Endothelial cell of umbilical vein (primary cell): ENCODE measurements around the gene ZFHX2.

Source experiments
- CTCF ChIP-seq, 2 donors: IDR thresholded peaks; 1 replicate in 1 of 2; 2 replicates in 1 of 2; pipeline ENCODE4 v1.5.1; 2011; ENCODE audit warnings: low read length in 2 of 2, mild to moderate bottlenecking in 2 of 2, moderate library complexity in 2 of 2, control low read depth in 1 of 2, inconsistent platforms in 1 of 2, low read depth in 1 of 2; ENCODE audit not compliant: insufficient read depth in 1 of 2; ENCODE audit errors: extremely low read depth in 1 of 2
- EZH2 ChIP-seq: IDR thresholded peaks from 2 replicates; pipeline ENCODE4 v1.6.1; 2012; ENCODE audit warnings: borderline replicate concordance, low read depth, mild to moderate bottlenecking, moderate library complexity, low read length, inconsistent platforms; ENCODE audit not compliant: severe bottlenecking
- FOS ChIP-seq: IDR thresholded peaks from 2 replicates; pipeline ENCODE4 v1.6.1; 2011; ENCODE audit warnings: mild to moderate bottlenecking, low read length, moderate library complexity, borderline replicate concordance; ENCODE audit not compliant: insufficient read depth
- JUN ChIP-seq: IDR thresholded peaks from 2 replicates; pipeline ENCODE4 v1.6.1; 2011; ENCODE audit warnings: borderline replicate concordance, low read depth; ENCODE audit not compliant: insufficient read length, insufficient read depth
- MYC ChIP-seq: IDR thresholded peaks from one replicate; pipeline ENCODE4 v1.6.1; 2011; ENCODE audit warnings: mild to moderate bottlenecking, low read depth, low read length
- POLR2A ChIP-seq: IDR thresholded peaks from 2 replicates; pipeline ENCODE4 v1.6.1; 2012; ENCODE audit warnings: low read depth, mild to moderate bottlenecking, control low read depth, low read length
- POLR2AphosphoS5 ChIP-seq: IDR thresholded peaks from 2 replicates; pipeline ENCODE4 v1.6.1; 2012; ENCODE audit warnings: low read depth, mild to moderate bottlenecking, control low read depth, low read length, moderate library complexity; ENCODE audit not compliant: insufficient read depth

- TF ChIP-seq JUN (no peak), CTCF (IDR thresholded peaks at IDR 0.05; ENCODE audit: extremely low read depth in 1 of 2, insufficient read depth in 1 of 2, low read depth in 1 of 2, low read length in 2 of 2) (no peak), EZH2 (peak; percentile 60), POLR2A (no peak), MYC (no peak), POLR2AphosphoS5 (no peak), FOS (no peak)
Observed at GRCh38 chr14:23577004-23577681, 25.6 kb upstream of the ZFHX2 start.
